Fibroblast of pulmonary artery (primary cell): ENCODE measurements around the gene RBM15.

Experiments
- DNase-seq: peaks from one replicate; pipeline ENCODE4 v3.0.0-alpha.2; 2010; ENCODE audit warnings: low read depth
- H3K4me3 ChIP-seq: replicated peaks from 2 replicates; pipeline ENCODE4 v1.5.1; 2011; ENCODE audit warnings: low read depth, mild to moderate bottlenecking, control low read depth, low read length, moderate library complexity
- CTCF ChIP-seq: IDR thresholded peaks from 2 replicates; pipeline ENCODE4 v1.5.1; 2011; ENCODE audit warnings: mild to moderate bottlenecking, control low read depth, low read length, inconsistent platforms; ENCODE audit errors: missing control alignments

Gene RBM15

GRCh38 chr1:110309767-110310166 is 29.4 kb upstream of the RBM15 start:
- TF ChIP-seq CTCF, result no peak
- DNase-seq, result peak; percentile 65
- no peak overlapping the region for H3K4me3 ChIP-seq

- no peak overlapping the region for H3K4me3 ChIP-seq
- no peak for DNase-seq
- TF ChIP-seq CTCF, result no peak
These were observed 28.9 kb upstream of the RBM15 start for GRCh38 chr1:110310300-110310699.

GRCh38 chr1:110312188-110313121 is 26.7 kb upstream of the RBM15 start:
- TF ChIP-seq CTCF, result peak; percentile 98
- peak; percentile 89 for DNase-seq
- no peak overlapping the region for H3K4me3 ChIP-seq

GRCh38 chr1:110316735-110317134 is 22.4 kb upstream of the RBM15 start:
- H3K4me3 ChIP-seq, result no peak overlapping the region
- no peak for DNase-seq
- no peak for TF ChIP-seq CTCF

- no peak overlapping the region for H3K4me3 ChIP-seq
- DNase-seq, result no peak
- no peak for TF ChIP-seq CTCF
These were observed 21.1 kb upstream of the RBM15 start for GRCh38 chr1:110318046-110318445.

GRCh38 chr1:110319332-110320167 is 19.6 kb upstream of the RBM15 start:
- TF ChIP-seq CTCF, result no peak
- DNase-seq, result peak; percentile 21
- H3K4me3 ChIP-seq, result no peak overlapping the region
